SK-N-SH (cell line): Measurements from ENCODE around the gene CYP39A1. TPM values are rescaled to one million over a fixed set of nuclear protein-coding genes. Genes with fewer than 3 reads are reported as not detected.

Experiments
- CTCF ChIA-PET: fragments of 300-600, 350-600 bp; formaldehyde crosslinking; extraction: SDS; loops from one replicate; lab custom pipeline; 2021; lab: Yijun Ruan, JAX
- POLR2A ChIA-PET: fragments of 350-600 bp; sonication (Branson Sonifier 250); formaldehyde crosslinking; extraction: SDS; loops from one replicate; lab custom pipeline; 2020; ENCODE audit warnings: antibody characterized with exemption, inconsistent platforms; lab: Yijun Ruan, JAX
- DNase-seq: peaks from one replicate; pipeline ENCODE4 v3.0.0; 2012
- H2AFZ ChIP-seq: fragments of 200-600 bp; sonication (generic); 2 replicates; pipeline ENCODE4 v1.8.1; 2016; ENCODE audit warnings: antibody characterized with exemption, mild to moderate bottlenecking, low read depth
- H3F3A ChIP-seq: fragments of 200-600 bp; sonication (generic); replicated peaks from 2 replicates; pipeline ENCODE3; 2016; ENCODE audit warnings: antibody characterized with exemption, mild to moderate bottlenecking; ENCODE audit not compliant: insufficient read depth
- H3K27ac ChIP-seq, 2 experiments: fragments of 200-500 bp in 1 of 2; fragments of 200-600 bp in 1 of 2; sonication (Bioruptor generic) in 1 of 2; sonication (generic), shearing (Covaris generic) in 1 of 2; 2 replicates each; pipeline versions ENCODE4 v1.5.1 to v1.6.1; 2014 to 2016; ENCODE audit warnings: low read depth in 2 of 2, inconsistent platforms in 1 of 2, low read length in 1 of 2, mild to moderate bottlenecking in 1 of 2, mixed read lengths in 1 of 2
- H3K27me3 ChIP-seq: fragments of 200-600 bp; sonication (generic), shearing (Covaris generic); 2 replicates; pipeline ENCODE4 v1.6.1; 2016; ENCODE audit warnings: mixed run types; ENCODE audit not compliant: insufficient read depth
- H3K36me3 ChIP-seq, 2 experiments: fragments of 200-500 bp in 1 of 2; fragments of 200-600 bp in 1 of 2; sonication (Bioruptor generic) in 1 of 2; sonication (generic) in 1 of 2; replicated peaks in 1 of 2; 2 replicates each; pipeline versions ENCODE3 to v1.5.1; 2014 to 2016; ENCODE audit warnings: low read length in 1 of 2, mild to moderate bottlenecking in 1 of 2; ENCODE audit not compliant: insufficient read depth in 2 of 2, control insufficient read depth in 1 of 2
- H3K4me1 ChIP-seq, 2 experiments: fragments of 200-500 bp in 1 of 2; fragments of 200-600 bp in 1 of 2; sonication (Bioruptor generic) in 1 of 2; sonication (generic), shearing (Covaris generic) in 1 of 2; 2 replicates each; pipeline versions ENCODE4 v1.5.1 to v1.6.1; 2014 to 2016; ENCODE audit warnings: low read depth in 1 of 2, low read length in 1 of 2, mixed run types in 1 of 2; ENCODE audit not compliant: insufficient read depth in 2 of 2, control insufficient read depth in 1 of 2
- H3K4me2 ChIP-seq: fragments of 200-600 bp; sonication (generic), shearing (Covaris generic); 2 replicates; pipeline ENCODE4 v1.6.1; 2017; ENCODE audit warnings: mixed run types
- H3K4me3 ChIP-seq, 2 experiments: fragments of 200-500 bp in 1 of 2; fragments of 200-600 bp in 1 of 2; sonication (Bioruptor generic) in 1 of 2; sonication (generic), shearing (Covaris generic) in 1 of 2; 2 replicates each; pipeline versions ENCODE4 v1.5.1 to v1.8.1; 2014 to 2016; ENCODE audit warnings: low read depth in 2 of 2, inconsistent platforms in 1 of 2, low read length in 1 of 2, mild to moderate bottlenecking in 1 of 2, mixed read lengths in 1 of 2, moderate library complexity in 1 of 2
- H3K79me2 ChIP-seq: fragments of 200-600 bp; sonication (generic); 2 replicates; pipeline ENCODE4 v1.8.1; 2017; ENCODE audit warnings: mild to moderate bottlenecking; ENCODE audit not compliant: insufficient read depth
- H3K9ac ChIP-seq: fragments of 200-600 bp; sonication (generic); 2 replicates; pipeline ENCODE4 v1.6.1; 2017; ENCODE audit warnings: mixed run types
- H3K9me2 ChIP-seq: fragments of 200-600 bp; sonication (generic); 2 replicates; pipeline ENCODE4 v1.6.1; 2017; ENCODE audit warnings: mixed run types
- H3K9me3 ChIP-seq: fragments of 200-600 bp; sonication (generic); 2 replicates; pipeline ENCODE4 v1.6.1; 2017; ENCODE audit warnings: mixed run types, mild to moderate bottlenecking, moderate library complexity
- H4K20me1 ChIP-seq: fragments of 200-600 bp; sonication (generic); 2 replicates; pipeline ENCODE4 v1.6.1; 2017; ENCODE audit warnings: mild to moderate bottlenecking, mixed run types; ENCODE audit not compliant: insufficient read depth
- CHD2 ChIP-seq: fragments of 150-350 bp; IDR thresholded peaks from 2 replicates; pipeline ENCODE4 v1.6.1; 2018; ENCODE audit warnings: low read length; ENCODE audit not compliant: partially characterized antibody
- ELF1 ChIP-seq: IDR thresholded peaks from 2 replicates; pipeline ENCODE4 v1.4.0; 2012
- EP300 ChIP-seq, 2 experiments: IDR thresholded peaks; 2 replicates each; pipeline versions ENCODE4 v1.4.0 to v1.6.1; 2012; ENCODE audit warnings: borderline replicate concordance in 1 of 2, low read depth in 1 of 2, low read length in 1 of 2
- FOXJ3 ChIP-seq: sonication (generic); formaldehyde crosslinking; IDR thresholded peaks from 2 replicates; pipeline ENCODE4 v1.5.1; 2020; ENCODE audit warnings: mild to moderate bottlenecking, missing genetic modification reagents
- FOXM1 ChIP-seq: IDR thresholded peaks from 2 replicates; pipeline ENCODE4 v1.4.0; 2012; ENCODE audit warnings: low read depth, mild to moderate bottlenecking
- GABPA ChIP-seq: IDR thresholded peaks from 2 replicates; pipeline ENCODE4 v1.4.0; 2012; ENCODE audit warnings: low read depth, mild to moderate bottlenecking
- IRF3 ChIP-seq: fragments of 150-350 bp; IDR thresholded peaks from 2 replicates; pipeline ENCODE4 v1.6.1; 2016; ENCODE audit warnings: mild to moderate bottlenecking, low read depth, low read length
- JUND ChIP-seq: IDR thresholded peaks from 2 replicates; pipeline ENCODE4 v1.4.0; 2012
- MEF2A ChIP-seq: IDR thresholded peaks from 2 replicates; pipeline ENCODE4 v1.4.0; 2012; ENCODE audit warnings: low read depth, borderline replicate concordance
- MXI1 ChIP-seq: IDR thresholded peaks from 2 replicates; pipeline ENCODE4 v1.6.1; 2012; ENCODE audit warnings: mild to moderate bottlenecking, low read depth, low read length, improper control_type of control experiment
- NFIC ChIP-seq: IDR thresholded peaks from 2 replicates; pipeline ENCODE4 v1.4.0; 2012; ENCODE audit warnings: borderline replicate concordance
- POLR2AphosphoS5 ChIP-seq: IDR thresholded peaks from 2 replicates; pipeline ENCODE4 v1.6.1; 2012; ENCODE audit warnings: low read depth, low read length
- SIN3A ChIP-seq: IDR thresholded peaks from 2 replicates; pipeline ENCODE4 v1.6.1; 2012; ENCODE audit warnings: low read depth, mild to moderate bottlenecking, low read length, moderate library complexity, borderline replicate concordance
- TEAD4 ChIP-seq: IDR thresholded peaks from 2 replicates; pipeline ENCODE4 v1.4.0; 2012; ENCODE audit warnings: mild to moderate bottlenecking, borderline replicate concordance; ENCODE audit not compliant: insufficient read depth
- YY1 ChIP-seq: IDR thresholded peaks from 2 replicates; pipeline ENCODE4 v1.4.0; 2012; ENCODE audit warnings: low read depth, mild to moderate bottlenecking
- polyA plus RNA-seq, 3 experiments: library from polyadenylated mRNA; depleted of rRNA; stranded (reverse); fragments of >200 nt; gene quantifications; 2 replicates each; pipeline ENCODE4 v1.2.3, GENCODE V29; 2012
- TF ChIP-seq, protein P1 (sequence below): IDR thresholded peaks from 2 replicates; pipeline ENCODE4; 2012
- TF ChIP-seq, protein P2 (sequence below): IDR thresholded peaks from 2 replicates; pipeline ENCODE4 v1.4.0; 2012; ENCODE audit warnings: low read depth
- TF ChIP-seq, protein P3 (sequence below): fragments of 200-600 bp; sonication (generic); IDR thresholded peaks from 2 replicates; pipeline ENCODE4 v1.6.1; 2017; ENCODE audit warnings: antibody characterized with exemption, mild to moderate bottlenecking, moderate library complexity
- TF ChIP-seq, protein P4 (sequence below): IDR thresholded peaks from 2 replicates; pipeline ENCODE4 v1.4.0; 2012; ENCODE audit warnings: low read depth, borderline replicate concordance

Gene CYP39A1
- polyA plus RNA-seq, 1 of the 3 experiments (the other 2 are of a cell fraction) = not detected

DNA sequence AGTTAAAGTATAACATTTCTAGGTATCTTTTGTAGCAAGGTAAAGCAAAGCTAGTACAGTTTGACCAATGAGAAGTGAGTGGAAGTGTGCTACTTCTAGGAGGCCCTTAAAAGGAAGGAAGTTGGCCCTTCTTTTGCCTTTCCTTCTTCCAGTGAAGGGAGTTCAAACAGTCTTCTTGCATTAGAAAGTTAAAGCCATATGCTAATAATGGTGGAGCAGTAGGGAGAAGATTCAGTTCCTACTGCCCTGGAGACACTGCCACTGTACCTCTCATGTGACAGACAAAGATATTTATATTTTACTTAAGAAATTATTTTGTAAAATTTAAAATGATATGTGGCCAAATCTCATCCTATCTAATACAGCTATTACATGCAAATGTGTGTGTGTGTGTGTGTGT is 135.4 kb downstream of the CYP39A1 start:
- H3K4me1 ChIP-seq = no peaks in the 10 kb centered on the region
- no peaks in the 10 kb centered on the region for H3K79me2 ChIP-seq
- no peak overlapping the region for H2AFZ ChIP-seq
- H3K27ac ChIP-seq = no peak overlapping the region
- no peaks in the 10 kb centered on the region; the same call in 1 of the 2 replicates for H3K27me3 ChIP-seq
- H3K9me3 ChIP-seq = no peaks in the 10 kb centered on the region
- H3K4me3 ChIP-seq = no peak overlapping the region
- TF ChIP-seq, protein P1, sequence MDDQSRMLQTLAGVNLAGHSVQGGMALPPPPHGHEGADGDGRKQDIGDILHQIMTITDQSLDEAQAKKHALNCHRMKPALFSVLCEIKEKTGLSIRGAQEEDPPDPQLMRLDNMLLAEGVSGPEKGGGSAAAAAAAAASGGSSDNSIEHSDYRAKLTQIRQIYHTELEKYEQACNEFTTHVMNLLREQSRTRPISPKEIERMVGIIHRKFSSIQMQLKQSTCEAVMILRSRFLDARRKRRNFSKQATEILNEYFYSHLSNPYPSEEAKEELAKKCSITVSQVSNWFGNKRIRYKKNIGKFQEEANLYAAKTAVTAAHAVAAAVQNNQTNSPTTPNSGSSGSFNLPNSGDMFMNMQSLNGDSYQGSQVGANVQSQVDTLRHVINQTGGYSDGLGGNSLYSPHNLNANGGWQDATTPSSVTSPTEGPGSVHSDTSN = no peak
- TF ChIP-seq MXI1 = no peak
- TF ChIP-seq GABPA = no peak
- no peak for TF ChIP-seq POLR2AphosphoS5
- TF ChIP-seq TEAD4 = no peak
- TF ChIP-seq, protein P2, sequence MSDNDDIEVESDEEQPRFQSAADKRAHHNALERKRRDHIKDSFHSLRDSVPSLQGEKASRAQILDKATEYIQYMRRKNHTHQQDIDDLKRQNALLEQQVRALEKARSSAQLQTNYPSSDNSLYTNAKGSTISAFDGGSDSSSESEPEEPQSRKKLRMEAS = no peak
- no peak for TF ChIP-seq NFIC
- TF ChIP-seq EP300 (IDR thresholded peaks at IDR 0.05; ENCODE audit: borderline replicate concordance in 1 of 2, low read depth in 1 of 2, low read length in 1 of 2) = no peak
- no peak for TF ChIP-seq ELF1
- no peak for TF ChIP-seq MEF2A
- TF ChIP-seq FOXJ3 (CRISPR knock-in tag) = no peak
- TF ChIP-seq JUND = no peak
- no peak for TF ChIP-seq YY1
- TF ChIP-seq, protein P3, sequence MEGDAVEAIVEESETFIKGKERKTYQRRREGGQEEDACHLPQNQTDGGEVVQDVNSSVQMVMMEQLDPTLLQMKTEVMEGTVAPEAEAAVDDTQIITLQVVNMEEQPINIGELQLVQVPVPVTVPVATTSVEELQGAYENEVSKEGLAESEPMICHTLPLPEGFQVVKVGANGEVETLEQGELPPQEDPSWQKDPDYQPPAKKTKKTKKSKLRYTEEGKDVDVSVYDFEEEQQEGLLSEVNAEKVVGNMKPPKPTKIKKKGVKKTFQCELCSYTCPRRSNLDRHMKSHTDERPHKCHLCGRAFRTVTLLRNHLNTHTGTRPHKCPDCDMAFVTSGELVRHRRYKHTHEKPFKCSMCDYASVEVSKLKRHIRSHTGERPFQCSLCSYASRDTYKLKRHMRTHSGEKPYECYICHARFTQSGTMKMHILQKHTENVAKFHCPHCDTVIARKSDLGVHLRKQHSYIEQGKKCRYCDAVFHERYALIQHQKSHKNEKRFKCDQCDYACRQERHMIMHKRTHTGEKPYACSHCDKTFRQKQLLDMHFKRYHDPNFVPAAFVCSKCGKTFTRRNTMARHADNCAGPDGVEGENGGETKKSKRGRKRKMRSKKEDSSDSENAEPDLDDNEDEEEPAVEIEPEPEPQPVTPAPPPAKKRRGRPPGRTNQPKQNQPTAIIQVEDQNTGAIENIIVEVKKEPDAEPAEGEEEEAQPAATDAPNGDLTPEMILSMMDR = no peak
- no peak for TF ChIP-seq SIN3A
- no peak for TF ChIP-seq CHD2
- TF ChIP-seq FOXM1 = no peak
- no peak for TF ChIP-seq IRF3
- TF ChIP-seq, protein P4, sequence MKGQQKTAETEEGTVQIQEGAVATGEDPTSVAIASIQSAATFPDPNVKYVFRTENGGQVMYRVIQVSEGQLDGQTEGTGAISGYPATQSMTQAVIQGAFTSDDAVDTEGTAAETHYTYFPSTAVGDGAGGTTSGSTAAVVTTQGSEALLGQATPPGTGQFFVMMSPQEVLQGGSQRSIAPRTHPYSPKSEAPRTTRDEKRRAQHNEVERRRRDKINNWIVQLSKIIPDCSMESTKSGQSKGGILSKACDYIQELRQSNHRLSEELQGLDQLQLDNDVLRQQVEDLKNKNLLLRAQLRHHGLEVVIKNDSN = no peak
- TF ChIP-seq, all 33 proteins: peak for 0
- no peaks in the 10 kb centered on the region for H3K36me3 ChIP-seq
- H3F3A ChIP-seq = no peaks in the 10 kb centered on the region
- ChIA-PET CTCF (interaction anchor here (0.5 to 0.7 kb wide), 2 partner anchors 26 to 28 kb away, joined by 3 read pairs; partner anchors contain the start of gene RCAN2), POLR2A (no interaction called here)
- no peaks in the 10 kb centered on the region for H3K9me2 ChIP-seq
- H4K20me1 ChIP-seq = no peaks in the 10 kb centered on the region
- DNase-seq = no peak
- H3K4me2 ChIP-seq = no peak overlapping the region
- H3K9ac ChIP-seq = no peak overlapping the region
